T47D (cell line): ENCODE results near the gene VWA3B.

Experiments used
- DNase-seq, 2 experiments: peaks; one replicate each; pipeline versions ENCODE4 v3.0.0 to v3.0.0-alpha.2; 2011 to 2012; ENCODE audit warnings: low read depth in 1 of 2, low spot score in 1 of 2
- JUND ChIP-seq: IDR thresholded peaks from 2 replicates; pipeline ENCODE4 v1.6.1; 2012; ENCODE audit warnings: low read depth
- in situ Hi-C: cut with HindIII; loops from 2 replicates; pipeline ENCODE4 v1.10.0; 2016; ENCODE audit warnings: low sequenced_read_pairs, low pct_unique_long_range_greater_than_20kb

The VWA3B gene

DNA sequence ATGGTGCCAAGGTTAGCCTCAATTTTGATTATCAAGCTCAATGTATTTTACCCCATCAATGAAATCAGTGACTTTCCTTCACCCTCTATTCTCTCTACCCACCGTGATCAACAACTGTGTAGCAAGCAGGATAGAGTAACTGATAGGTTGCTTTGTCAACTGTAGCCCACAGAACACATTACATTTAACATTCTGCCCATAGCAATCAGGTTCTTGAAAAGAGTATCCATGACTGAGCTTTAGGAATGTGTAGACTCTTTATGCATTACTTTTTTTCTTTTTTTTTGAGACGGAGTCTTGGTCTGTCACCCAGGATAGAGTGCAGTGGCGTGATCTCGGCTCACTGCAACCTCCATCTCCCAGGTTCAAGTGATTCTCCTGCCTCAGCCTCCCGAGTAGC lies 19.8 kb upstream of the VWA3B start:
- TF ChIP-seq JUND: no peak
- in situ Hi-C loops: no loop called here
- no peak for DNase-seq

GRCh38 chr2:98070081-98070480 lies 16.9 kb upstream of the VWA3B start:
- DNase-seq: no peak
- TF ChIP-seq JUND: no peak
- in situ Hi-C loops: no loop called here

GRCh38 chr2:98072442-98072841 lies 14.5 kb upstream of the VWA3B start:
- no peak for TF ChIP-seq JUND
- in situ Hi-C loops: no loop called here
- DNase-seq: no peak

- in situ Hi-C loops: no loop called here
- TF ChIP-seq JUND: no peak
- DNase-seq: no peak
These were observed 8.3 kb upstream of the VWA3B start for GRCh38 chr2:98078701-98079100.

DNA sequence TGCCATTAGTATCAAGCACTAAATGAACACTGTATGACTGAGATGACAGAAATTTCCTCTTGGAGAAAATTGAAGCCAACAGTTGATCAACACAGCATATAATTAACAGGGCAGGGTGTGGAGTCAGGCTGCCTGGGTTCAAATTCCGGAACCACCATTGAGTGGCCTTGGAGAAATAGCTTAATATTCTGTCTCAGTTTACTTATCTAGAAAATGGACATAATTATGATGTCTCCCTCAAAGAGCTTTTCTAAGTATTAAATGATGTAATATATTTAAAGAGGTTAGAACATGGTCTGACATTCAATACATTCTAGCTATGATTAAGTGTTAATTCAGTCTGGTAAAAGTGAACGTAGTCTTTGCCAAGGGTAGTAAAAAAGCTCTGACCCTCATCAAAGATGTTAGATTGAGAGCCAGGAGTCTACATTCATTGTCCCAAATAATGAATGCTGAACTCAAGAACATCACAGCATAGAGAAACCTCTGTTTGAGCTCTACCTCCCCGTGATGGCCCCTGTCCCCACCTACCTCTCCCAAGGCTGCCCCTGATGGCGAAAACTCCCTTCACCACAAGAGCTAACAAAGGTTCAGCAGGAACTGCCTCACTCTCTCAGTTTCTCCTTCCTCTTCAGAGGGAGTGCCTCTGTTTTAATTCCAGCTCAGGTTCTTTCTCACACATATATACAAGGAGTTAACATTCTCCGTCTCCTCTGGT lies 2.7 kb upstream of the VWA3B start:
- in situ Hi-C loops: no loop called here
- no peak for TF ChIP-seq JUND
- no peak for DNase-seq

DNA sequence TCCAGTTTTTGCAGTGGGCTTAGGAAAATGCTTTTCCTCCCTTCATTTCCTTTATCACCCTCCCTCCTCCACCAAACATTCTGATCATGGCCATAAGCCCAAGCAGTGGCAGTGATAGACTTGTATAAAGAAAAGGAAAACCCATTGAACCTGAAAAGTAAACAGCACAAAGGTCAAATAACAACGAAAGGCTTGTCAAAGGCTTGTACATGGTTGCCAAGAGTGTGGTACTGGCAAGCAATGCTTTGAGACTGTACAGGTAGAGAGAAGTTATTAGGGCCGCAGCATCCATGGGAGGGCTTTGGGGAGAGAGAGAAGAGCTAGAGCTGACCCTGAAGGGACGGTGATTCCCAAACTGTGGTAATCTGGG lies 2.1 kb upstream of the VWA3B start:
- in situ Hi-C loops: no loop called here
- DNase-seq: no peak
- TF ChIP-seq JUND: no peak

GRCh38 chr2:98085649-98086048 lies 1.3 kb upstream of the VWA3B start:
- DNase-seq: no peak
- TF ChIP-seq JUND: no peak
- in situ Hi-C loops: no loop called here

DNA sequence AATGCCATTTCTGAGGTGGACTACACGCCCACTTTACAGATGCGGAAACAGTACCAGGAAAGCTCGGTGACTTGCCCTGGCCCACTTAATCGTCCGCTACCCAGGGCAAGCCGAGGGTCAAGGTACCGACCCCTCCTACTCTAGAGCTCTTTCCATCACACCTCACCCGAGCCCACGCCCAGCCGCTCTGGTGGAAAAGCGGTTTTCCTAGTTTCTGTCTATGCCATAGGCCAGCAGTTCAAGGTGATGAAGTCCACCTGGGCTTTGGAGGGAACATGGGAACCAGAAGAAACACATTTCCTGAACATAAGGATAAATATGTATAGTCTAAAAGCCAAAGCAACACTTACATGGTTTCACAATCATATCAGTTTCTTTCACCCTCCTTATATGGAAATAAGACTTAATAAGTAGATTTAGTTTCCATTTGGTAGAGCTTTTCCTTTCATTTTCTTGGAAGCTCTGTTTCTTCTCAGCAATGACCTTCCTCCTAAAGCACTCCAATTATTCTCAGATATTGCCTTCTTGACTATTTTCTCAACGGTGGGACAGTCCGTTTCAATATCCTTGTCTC lies 567 bp downstream of the VWA3B start:
- in situ Hi-C loops: no loop called here
- TF ChIP-seq JUND: no peak
- DNase-seq: no peak

- no peak for DNase-seq
- in situ Hi-C loops: no loop called here
- TF ChIP-seq JUND: no peak
These were observed 1.3 kb downstream of the VWA3B start for GRCh38 chr2:98088261-98088660.

DNA sequence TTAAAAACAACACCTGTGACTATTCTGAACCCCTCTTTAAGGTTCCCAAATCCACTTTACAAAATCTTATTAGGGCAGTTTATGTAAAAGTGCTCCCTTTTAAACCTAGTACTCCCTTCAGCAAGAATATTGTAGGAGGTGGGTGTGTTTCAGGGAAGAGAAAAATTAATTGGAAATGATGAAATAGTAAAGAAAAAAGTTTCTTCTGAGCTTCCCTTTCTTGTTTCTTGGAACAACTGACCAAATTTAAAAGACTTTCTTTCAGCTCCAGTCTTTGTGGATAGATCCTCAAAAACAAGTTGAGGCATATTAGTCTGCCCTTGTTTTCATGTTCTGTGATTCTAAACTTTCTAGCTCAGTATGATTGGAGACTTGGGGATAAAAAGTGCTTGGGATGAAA lies 3.0 kb downstream of the VWA3B start:
- DNase-seq: no peak
- no peak for TF ChIP-seq JUND
- in situ Hi-C loops: no loop called here

DNA sequence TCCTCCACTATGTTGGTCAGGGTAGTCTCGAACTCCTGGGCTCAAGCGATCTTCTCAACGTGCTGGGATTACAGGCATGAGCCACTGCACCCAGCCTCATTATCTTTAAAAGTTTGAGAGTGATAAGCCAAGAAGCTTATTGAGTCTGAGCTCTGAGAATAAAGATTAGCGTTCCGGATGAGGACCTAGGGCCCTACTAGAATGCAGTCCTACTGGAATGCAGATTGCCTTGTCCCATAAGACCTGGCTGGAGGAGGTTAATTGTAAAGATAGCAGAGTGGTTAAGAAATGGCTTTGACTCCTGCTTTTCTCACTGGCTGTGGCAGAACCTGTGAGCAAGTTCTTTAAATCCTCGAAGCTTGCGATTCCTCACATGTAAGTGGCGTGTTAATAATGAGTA lies 4.0 kb downstream of the VWA3B start:
- DNase-seq: no peak
- in situ Hi-C loops: no loop called here
- TF ChIP-seq JUND: no peak

GRCh38 chr2:98091738-98092137 lies 4.8 kb downstream of the VWA3B start:
- in situ Hi-C loops: no loop called here
- no peak for DNase-seq
- TF ChIP-seq JUND: no peak

DNA sequence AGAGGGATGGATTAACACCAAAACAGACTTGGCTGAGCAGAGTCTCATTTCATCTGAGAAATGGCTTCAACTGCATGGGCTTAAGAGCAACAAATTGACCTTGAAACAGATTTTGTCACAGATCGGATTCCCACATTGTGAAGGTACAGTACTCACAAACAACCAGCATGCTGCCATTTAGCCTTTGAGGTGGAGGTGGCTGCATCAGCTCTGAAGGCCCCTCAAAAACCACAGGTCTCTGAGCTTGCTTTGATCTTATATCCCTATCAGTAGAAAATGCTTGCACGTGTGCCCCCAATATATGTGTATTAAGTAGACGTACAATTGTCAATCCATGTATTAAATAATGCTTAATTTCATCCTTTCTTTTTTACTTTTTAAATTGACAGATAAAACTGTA lies 6.2 kb downstream of the VWA3B start:
- in situ Hi-C loops: no loop called here
- no peak for TF ChIP-seq JUND
- no peak for DNase-seq

DNA sequence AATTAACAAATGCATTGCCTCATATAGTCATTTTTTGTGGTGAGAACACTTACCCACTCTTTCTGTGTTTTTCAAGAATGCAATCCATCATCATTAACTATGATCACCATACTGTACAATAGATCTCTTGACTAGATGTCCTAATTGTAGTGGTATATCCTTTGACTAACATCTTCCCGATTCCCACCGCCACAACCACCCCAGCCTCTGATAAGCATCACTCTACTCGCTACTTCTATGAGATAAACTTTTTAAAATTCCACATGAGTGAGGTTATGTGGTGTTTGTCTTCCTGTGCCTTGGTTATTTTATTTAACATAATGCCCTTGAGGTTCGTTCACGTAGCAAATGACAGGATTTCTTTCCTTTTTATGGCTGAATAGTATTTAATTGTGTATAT lies 6.6 kb downstream of the VWA3B start:
- in situ Hi-C loops: no loop called here
- DNase-seq: no peak
- no peak for TF ChIP-seq JUND
